ENCODE data around the gene CLEC4A. TPM values are rescaled to one million over a fixed set of nuclear protein-coding genes. Genes with fewer than 3 reads are reported as not detected.
A peak's percentile ranks its signal among the peaks of the same experiment; 100 is the strongest.
"Not testable (repeated sequence)": the region's sequence is repeated elsewhere in the genome, so short reads cannot be mapped to it uniquely, and the experiment has no call there.

CLEC4A gene
- total and polyA plus RNA-seq, 8 donors = 0.32 to 3.3 (median 1.3) TPM; not detected in 1

GRCh38 chr12:8179989-8180585 is 56.7 kb downstream of the CLEC4A start:
- intact Hi-C loops (cut with DNase I); FAIRE-seq; H3K36me3 ChIP-seq; H3K27me3 ChIP-seq; H3K4me1 ChIP-seq; H3K9me3 ChIP-seq: not testable (repeated sequence)
- TF ChIP-seq, protein P1, sequence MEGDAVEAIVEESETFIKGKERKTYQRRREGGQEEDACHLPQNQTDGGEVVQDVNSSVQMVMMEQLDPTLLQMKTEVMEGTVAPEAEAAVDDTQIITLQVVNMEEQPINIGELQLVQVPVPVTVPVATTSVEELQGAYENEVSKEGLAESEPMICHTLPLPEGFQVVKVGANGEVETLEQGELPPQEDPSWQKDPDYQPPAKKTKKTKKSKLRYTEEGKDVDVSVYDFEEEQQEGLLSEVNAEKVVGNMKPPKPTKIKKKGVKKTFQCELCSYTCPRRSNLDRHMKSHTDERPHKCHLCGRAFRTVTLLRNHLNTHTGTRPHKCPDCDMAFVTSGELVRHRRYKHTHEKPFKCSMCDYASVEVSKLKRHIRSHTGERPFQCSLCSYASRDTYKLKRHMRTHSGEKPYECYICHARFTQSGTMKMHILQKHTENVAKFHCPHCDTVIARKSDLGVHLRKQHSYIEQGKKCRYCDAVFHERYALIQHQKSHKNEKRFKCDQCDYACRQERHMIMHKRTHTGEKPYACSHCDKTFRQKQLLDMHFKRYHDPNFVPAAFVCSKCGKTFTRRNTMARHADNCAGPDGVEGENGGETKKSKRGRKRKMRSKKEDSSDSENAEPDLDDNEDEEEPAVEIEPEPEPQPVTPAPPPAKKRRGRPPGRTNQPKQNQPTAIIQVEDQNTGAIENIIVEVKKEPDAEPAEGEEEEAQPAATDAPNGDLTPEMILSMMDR (IDR thresholded peaks at IDR 0.05) = peak; percentile 49 to 77 (median 58)
- peak overlapping the region in 3 of 4 donors; percentile 8 to 61 (median 28) for H3K27ac ChIP-seq
- H3K4me3 ChIP-seq = peak overlapping the region; percentile 38 to 65 (median 62)
- DNase-seq (peak; percentile 68 to 85 (median 82)), ATAC-seq (peak in 2 of 4 donors; percentile 66 to 69)
- whole genome bisulfite sequencing, 2 donors = 0% methylated on average over 38 to 41 of the region's 43 CpGs

GRCh38 chr12:8181271-8181670 is 57.9 kb downstream of the CLEC4A start:
- H3K9me3 ChIP-seq; intact Hi-C loops (cut with DNase I); ATAC-seq; DNase-seq; FAIRE-seq; H3K27me3 ChIP-seq; H3K36me3 ChIP-seq; H3K4me3 ChIP-seq; H3K4me1 ChIP-seq; H3K27ac ChIP-seq: not testable (repeated sequence)

DNA sequence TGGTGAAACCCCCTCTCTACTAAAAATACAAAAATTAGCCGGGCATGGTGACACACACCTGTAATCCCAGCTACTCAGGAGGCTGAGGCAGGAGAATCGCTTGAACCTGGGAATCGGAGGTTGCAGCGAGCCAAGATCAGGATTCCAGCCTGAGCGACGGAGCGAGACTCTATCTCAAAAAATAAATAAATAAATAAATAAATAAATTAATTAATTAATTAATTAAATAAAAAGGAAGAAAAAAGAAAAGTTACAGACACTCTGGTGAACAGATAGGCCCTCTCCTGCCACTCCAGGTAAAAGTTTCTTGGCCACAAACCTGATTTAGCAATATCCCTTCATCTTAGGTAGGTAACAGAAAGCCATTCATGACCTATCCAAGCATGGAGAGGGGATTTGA is 59.5 kb downstream of the CLEC4A start:
- WGBS, 2 donors = 98% methylated on average over 7 of the region's 7 CpGs
- ATAC-seq; H3K4me3 ChIP-seq; FAIRE-seq; H3K27me3 ChIP-seq; H3K27ac ChIP-seq; H3K9me3 ChIP-seq; H3K4me1 ChIP-seq; DNase-seq; H3K36me3 ChIP-seq; intact Hi-C loops (cut with DNase I): not testable (repeated sequence)

- intact Hi-C loops (cut with DNase I); H3K4me1 ChIP-seq; H3K9me3 ChIP-seq; H3K27ac ChIP-seq; H3K36me3 ChIP-seq; ATAC-seq; H3K27me3 ChIP-seq; DNase-seq; FAIRE-seq; H3K4me3 ChIP-seq: not testable (repeated sequence)
- WGBS, 2 donors = 97 to 98% methylated on average over 11 to 21 of the region's 23 CpGs
These were observed 59.9 kb downstream of the CLEC4A start for GRCh38 chr12:8183346-8183745.

DNA sequence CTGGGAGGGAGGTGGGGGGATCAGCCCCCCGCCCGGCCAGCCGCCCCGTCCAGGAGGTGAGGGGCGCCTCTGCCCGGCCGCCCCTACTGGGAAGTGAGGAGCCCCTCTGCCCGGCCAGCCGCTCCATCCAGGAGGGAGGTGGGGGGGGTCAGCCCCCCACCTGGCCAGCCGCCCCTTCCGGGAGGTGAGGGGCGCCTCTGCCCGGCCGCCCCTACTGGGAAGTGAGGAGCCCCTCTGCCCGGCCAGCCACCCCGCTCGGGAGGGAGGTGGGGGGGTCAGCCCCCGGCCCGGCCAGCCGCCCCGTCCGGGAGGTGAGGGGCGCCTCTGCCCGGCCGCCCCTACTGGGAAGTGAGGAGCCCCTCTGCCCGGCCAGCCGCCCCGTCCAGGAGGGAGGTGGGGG is 60.8 kb downstream of the CLEC4A start:
- not testable (repeated sequence) for FAIRE-seq
- 96 to 100% methylated on average over 2 to 20 of the region's 28 CpGs for WGBS, 2 donors

DNA sequence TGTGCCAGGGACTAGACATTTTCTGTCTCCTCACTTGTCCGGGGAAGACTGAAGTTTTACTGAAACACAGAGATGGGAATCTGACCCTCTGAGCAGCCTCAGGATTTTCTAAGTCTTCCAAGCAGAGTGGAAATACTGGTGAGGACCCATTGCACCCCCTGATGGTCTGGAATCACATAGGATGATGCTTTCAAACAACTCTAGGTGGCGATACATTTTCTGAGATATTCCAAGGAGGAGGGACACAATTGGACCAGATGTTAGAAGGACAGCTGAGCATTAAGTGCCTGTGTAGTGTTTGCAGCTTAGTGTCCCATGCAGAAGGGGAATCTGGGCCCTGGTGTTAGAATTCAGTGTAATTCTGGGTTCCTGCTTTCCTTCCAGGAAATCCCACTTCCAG is 64.7 kb downstream of the CLEC4A start:
- DNase-seq; intact Hi-C loops (cut with DNase I); ATAC-seq; H3K4me1 ChIP-seq; H3K27ac ChIP-seq; H3K9me3 ChIP-seq; H3K4me3 ChIP-seq; FAIRE-seq; H3K27me3 ChIP-seq; H3K36me3 ChIP-seq: not testable (repeated sequence)
- 47 to 69% methylated on average over 2 of the region's 2 CpGs for WGBS, 2 donors

More for the DNA sequence above, 60.8 kb downstream of the CLEC4A start:
- H3K27me3 ChIP-seq; ATAC-seq; H3K4me3 ChIP-seq; H3K27ac ChIP-seq; H3K9me3 ChIP-seq; intact Hi-C loops (cut with DNase I); H3K36me3 ChIP-seq; H3K4me1 ChIP-seq: not testable (repeated sequence)
- peak in 2 of 6 donors; percentile 20 to 74 for DNase-seq

Other genes with a start within 250 kb of the CLEC4A start
- 10 to 100 TPM in 2 of 6 donors, 1 to 10 TPM in 4; 2.8 to 28.5 (median 5.6) TPM for gene SLC2A3, start 187.4 kb upstream of the CLEC4A start, total RNA-seq
- 1 to 10 TPM; 1.9 to 6.3 TPM for gene SLC2A3, start 187.4 kb upstream of the CLEC4A start, polyA plus RNA-seq
- 10 to 100 TPM in 1 of 6 donors, 1 to 10 TPM in 5; 5.3 to 10.4 (median 6.9) TPM for gene FOXJ2, start 90.9 kb upstream of the CLEC4A start, total RNA-seq
- 1 to 10 TPM; 5.3 to 7.4 TPM for gene FOXJ2, start 90.9 kb upstream of the CLEC4A start, polyA plus RNA-seq
- 10 to 100 TPM in 1 of 6 donors, 1 to 10 TPM in 4, under 1 TPM in 1; 0.93 to 19.0 (median 3.1) TPM for gene C3AR1, start 57.3 kb upstream of the CLEC4A start, total RNA-seq
- gene C3AR1, start 57.3 kb upstream of the CLEC4A start, polyA plus RNA-seq = 1 to 10 TPM; 1.1 to 1.4 TPM
- gene NECAP1, start 41.3 kb upstream of the CLEC4A start, total RNA-seq = 10 to 100 TPM; 18.6 to 30.9 (median 22.6) TPM
- gene NECAP1, start 41.3 kb upstream of the CLEC4A start, polyA plus RNA-seq = 10 to 100 TPM; 14.8 to 30.7 TPM
- not detected for gene ZNF705A, start 33.4 kb downstream of the CLEC4A start, total RNA-seq
- not detected for gene ZNF705A, start 33.4 kb downstream of the CLEC4A start, polyA plus RNA-seq
- gene FAM90A1, start 104.0 kb downstream of the CLEC4A start, total RNA-seq = 1 to 10 TPM in 4 of 6 donors, under 1 TPM in 2; 0.44 to 1.6 (median 1.3) TPM
- under 1 TPM; 0.35 to 0.84 TPM for gene FAM90A1, start 104.0 kb downstream of the CLEC4A start, polyA plus RNA-seq